Middle frontal gyrus (tissue), 1 donor: ENCODE data around the gene RNU5B-1.

Experiments used
- DNase-seq: peaks from one replicate; pipeline ENCODE4 v3.0.0-alpha.2; 2015; ENCODE audit warnings: low spot score; ENCODE audit errors: extremely low spot score

RNU5B-1 gene

GRCh38 chr15:65327651-65328393 is 23.3 kb downstream of the RNU5B-1 start:
- no peak for DNase-seq

- DNase-seq: no peak
Measured at GRCh38 chr15:65328506-65329287, 24.2 kb downstream of the RNU5B-1 start.

DNA sequence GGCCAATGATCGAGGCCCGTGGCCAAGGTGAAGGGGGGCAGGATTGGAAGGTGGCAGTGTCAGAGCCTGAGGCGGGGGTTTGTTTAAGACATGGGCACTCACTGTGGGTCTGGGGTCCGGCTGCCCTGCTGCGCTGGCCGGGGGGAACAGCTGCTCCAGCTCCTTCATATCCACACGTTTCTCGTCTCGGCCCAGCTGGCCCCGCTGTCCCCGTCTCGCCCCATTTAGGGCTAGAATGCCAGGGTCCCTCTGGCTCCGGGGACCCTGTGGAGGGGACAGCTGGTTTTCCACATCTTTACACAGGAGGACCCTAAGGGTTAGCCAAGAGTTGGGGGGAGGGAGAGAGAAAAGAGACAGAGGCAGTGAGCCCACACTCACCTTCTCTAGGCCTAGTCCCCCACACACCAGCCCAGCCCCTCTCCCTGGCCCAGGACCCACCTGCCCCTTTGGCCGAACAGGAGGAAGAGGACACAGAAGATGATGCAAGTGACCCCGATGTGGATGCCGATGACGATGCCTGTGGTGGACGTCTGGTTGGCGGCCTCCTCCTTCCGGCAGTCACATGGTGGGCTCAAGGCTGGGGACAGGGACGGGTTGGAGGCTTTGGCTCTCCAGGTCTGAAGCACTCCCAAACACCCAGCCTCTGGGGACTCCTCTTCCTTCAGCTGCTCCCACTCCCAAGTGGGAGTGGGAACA is 25.0 kb downstream of the RNU5B-1 start:
- no peak for DNase-seq

DNA sequence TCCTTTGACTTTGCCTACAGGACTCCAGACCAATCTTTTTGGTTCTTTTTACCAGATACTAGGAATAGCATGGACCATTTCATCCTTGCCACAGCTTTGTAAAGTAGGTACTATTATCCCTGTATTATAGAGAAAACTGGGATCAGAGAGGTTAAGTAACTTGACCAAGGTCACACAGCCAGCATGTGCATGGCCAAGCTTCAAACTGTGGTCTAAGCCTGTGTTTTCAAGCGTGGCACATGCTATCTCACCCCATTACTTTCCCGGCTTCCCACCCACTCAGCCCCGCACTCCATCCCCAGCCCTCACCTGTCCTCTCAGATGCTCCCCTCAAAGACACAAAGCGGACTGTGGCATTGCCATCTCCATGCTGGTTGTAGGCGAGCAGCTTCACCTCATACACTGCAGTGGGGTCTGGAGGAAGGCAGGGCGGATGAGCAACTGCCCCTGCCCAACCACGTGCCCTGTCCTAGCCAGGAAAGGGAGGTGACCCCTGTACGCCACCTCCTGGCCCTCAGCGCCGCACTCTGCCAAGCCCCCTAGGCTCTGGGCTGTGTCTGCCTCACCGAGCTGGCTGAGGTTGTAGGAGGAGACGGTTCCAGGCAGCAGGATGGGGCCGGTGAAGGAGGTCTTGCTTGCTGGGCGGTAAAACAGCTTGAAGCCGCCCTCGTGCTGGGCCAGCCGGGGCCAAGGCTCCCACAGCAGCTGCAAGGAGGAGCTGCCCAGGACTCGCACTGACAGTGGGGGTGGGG is 25.7 kb downstream of the RNU5B-1 start:
- no peak for DNase-seq

DNA sequence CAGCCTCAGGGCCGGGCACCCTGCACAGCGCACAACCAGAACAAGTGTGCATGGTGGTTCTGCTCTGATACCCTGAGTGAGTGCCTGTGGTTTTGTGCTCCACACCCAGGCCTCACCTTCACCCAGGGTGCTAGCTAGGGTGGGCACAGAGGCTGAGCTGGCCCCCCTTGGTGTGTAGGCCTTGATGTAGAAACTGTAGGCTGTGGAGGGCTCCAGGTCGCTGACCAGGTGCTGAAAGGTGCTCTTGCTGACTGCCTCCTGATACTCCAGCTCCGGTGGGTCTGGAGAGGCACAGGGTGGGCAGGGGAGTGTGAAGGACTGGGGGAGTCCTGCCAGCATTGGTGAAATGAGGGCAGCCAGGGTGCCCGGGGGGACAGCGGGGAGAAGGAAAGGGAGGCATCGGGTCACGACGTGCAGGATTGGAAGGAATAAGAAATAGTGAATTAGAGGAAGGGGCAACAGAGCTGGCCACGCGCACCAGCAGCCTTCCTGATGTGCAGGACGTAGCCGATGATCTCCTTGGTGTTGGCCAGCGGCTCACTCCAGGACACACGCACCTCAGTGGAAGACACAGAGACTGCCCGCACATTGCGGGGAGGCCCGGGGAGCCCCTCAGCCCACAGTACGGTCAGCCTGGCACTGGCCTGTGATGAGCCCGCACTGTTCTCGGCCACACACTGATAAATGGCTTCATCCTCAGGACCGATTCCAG is 26.6 kb downstream of the RNU5B-1 start:
- DNase-seq: no peak

- DNase-seq: no peak
Measured at GRCh38 chr15:65331811-65332210, 27.3 kb downstream of the RNU5B-1 start.

GRCh38 chr15:65332391-65333147 is 28.1 kb downstream of the RNU5B-1 start:
- no peak for DNase-seq

DNA sequence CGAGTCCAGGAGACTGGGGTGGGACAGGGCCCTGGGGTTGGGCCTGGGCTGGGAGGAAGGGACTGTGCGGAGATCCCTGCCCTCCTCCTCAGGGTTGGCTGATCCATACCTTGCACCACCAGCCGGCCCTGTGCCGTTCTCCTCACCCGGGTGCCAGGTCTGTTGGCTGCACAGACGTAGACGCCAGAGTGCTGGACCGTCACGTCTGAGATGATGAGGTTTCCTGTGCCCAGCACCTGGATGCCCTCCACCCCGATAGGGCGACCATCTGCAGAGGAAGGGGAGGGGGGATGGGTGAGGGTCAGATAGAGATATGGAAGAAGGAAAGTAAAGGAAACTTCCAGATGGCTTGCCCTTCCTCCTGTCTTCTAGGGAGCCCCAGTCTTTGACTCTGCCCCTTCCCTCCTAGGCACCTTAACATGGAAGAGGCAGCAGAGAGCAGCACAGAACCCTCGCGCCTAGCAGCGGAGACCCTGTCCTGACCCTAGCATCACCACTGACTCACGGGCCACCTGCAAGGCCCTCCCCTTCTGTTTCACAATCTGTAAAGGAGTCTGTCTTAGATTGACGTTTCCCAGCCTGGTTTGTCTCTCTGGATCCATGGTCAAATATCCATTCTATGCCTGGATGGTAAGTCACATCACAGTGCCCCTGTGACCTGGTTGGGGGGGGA is 28.8 kb downstream of the RNU5B-1 start:
- no peak for DNase-seq

- no peak for DNase-seq
Measured at GRCh38 chr15:65333856-65334255, 29.4 kb downstream of the RNU5B-1 start.

DNA sequence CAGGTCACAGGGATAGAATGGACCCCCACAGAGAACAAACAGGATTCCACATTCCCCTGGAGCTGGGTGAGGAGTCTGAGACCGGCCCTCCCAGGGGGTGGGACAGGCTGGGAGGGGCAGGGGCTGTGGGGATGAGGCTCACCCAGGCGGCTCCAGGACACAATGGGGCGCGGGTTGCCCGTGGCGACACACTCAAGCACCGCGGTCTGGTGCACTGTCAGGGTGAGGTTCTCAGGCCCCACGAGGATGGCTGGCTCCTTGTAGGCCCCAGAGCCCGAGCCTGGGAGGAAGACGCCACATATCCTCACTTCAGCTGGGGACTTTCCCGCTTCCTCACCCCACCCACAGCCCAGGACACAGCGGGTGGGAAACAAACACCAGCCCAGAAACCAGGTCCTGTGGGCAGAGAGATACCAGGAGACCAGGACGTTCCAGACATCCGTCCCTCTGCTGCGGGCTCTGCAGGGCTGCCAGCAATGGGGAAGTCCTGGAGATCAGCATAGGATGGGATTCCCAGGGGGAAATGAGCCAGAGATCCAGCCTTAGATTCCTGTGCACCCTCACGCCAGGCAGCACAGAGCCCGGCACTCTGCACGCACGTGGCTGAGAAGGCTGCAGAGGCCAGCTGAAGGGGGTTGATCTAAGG is 30.2 kb downstream of the RNU5B-1 start:
- DNase-seq: no peak

DNA sequence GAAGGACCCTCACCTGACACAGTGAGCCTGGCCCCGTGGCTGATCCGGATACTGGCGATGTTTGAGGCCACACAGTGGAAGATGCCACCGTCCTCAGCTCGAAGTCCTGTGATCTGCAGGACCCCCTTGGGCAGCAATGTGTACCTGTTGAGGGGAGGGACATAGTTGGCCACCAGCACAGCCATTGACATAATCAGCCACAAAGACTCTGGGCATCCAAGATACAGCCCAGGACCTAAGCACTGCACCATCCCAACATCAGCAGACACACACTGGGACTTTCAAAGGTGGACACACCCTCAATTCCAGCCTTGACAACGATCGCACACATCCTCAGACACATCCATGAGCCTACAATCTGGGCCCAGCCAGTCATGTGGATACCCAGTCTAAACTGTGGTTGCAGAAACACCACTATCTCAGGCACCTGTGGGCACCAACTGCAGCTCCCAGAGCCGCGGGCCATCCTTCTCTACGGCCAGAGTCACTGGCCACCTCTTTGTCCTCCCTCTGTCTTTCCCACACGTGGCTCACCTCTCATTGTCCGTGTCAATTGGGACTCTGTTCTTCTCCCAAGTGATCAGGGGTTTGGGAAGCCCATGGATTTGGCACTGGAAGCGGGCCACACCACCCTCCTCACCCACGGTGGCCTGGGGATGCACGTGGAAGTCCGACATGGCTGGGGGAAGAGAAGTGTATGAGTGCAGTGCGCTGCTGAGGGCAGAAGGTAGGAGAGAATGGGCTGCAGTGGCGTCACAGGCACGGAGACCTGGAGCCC is 31.0 kb downstream of the RNU5B-1 start:
- DNase-seq: no peak

GRCh38 chr15:65336493-65337435 is 32.3 kb downstream of the RNU5B-1 start:
- no peak for DNase-seq

DNA sequence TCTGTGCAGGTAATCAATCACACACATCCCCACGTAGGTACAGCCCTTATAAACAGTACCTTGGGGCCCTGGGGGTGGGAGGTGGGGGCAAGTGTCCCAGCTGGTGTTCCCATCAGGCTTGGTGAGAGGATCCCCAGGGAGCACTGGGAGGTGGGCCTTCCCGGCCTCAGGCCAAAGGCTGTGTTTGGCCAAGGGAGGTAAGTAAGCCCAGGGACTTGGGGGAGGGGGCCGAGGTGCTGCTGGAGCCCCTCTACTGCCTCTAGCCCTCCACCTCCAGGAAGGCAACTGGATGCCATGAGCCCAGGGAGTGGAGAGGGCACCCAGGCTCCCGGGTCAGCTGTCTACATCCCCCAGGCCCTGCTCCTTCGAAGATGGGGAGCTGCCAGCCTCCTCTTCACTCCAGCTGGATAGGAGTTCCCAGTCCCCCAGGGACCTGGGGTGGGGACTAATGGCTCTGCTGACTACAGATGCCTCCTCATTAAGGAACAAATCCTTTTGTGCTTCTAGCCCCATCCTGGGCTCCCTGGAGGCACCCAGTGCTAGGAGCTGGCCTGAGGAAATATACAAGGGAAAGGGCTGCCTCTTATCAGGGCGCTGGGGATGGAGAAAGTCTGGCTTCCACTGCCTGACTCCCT is 33.1 kb downstream of the RNU5B-1 start:
- DNase-seq: no peak

- no peak for DNase-seq
Measured at GRCh38 chr15:65338366-65338765, 33.9 kb downstream of the RNU5B-1 start.

DNA sequence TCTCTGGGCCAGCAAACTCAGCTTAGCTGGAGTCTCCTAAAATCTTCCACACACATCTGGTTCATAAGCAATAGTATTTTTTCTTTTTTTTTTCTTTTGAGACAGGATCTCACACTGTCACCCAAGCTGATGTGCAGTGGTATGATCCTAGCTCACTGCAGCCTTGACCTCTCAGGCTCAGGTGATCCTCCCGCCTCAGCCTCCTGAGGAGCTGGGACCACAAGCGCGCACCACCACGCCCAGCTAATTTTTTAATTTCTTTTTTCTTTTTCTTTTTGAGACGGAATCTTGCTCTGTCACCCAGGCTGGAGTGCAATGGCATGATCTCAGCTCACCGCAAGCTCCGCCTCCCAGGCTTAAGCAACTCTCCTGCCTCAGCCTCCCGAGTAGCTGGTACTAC is 34.3 kb downstream of the RNU5B-1 start:
- DNase-seq: no peak

DNA sequence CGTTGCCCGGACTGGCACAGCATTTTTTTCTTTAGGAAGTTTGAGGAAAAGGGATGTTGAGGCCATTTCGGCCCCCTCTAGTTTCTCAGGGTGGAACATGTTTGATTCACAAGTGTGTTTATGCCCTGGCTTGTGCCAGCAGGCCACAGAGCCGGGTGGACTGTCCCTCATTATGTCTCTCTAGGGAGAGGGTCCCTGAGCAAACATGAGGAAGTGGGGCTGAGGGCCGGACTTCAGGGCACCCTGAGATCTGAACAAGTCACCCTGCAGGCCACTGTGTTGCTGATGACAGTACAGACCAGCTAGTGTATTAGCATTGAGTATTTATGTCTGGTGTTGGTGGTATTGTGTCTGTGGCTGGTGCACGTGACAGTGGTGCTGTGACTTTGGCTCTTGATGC is 34.9 kb downstream of the RNU5B-1 start:
- DNase-seq: no peak

DNA sequence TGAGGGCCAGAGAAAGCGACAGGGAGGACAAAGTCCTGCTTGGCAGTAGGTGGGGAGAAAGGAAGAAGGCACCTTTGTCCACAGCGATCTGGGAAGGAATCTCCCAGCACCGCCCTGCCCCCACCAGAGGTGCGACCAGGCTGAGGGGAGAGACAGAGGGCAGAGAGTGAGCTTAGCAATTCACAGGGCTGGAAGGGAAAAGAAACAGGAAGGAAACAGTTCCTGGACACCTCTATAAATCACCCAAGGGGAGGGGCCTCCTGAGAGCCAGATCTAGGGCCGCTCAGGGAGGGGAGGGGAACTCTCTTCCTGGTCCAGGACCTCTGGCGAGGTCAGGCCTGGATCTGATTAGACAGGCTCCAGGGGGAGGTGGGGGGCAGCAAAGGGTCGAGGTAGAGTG is 35.4 kb downstream of the RNU5B-1 start:
- DNase-seq: no peak
